ENCODE results near the gene RDH5. TPM values are rescaled to one million over a fixed set of nuclear protein-coding genes. Genes with fewer than 3 reads are reported as not detected.

Gene RDH5, protein sequence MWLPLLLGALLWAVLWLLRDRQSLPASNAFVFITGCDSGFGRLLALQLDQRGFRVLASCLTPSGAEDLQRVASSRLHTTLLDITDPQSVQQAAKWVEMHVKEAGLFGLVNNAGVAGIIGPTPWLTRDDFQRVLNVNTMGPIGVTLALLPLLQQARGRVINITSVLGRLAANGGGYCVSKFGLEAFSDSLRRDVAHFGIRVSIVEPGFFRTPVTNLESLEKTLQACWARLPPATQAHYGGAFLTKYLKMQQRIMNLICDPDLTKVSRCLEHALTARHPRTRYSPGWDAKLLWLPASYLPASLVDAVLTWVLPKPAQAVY
- 37.8 and 53.0 TPM in 2 replicates for total RNA-seq

DNA sequence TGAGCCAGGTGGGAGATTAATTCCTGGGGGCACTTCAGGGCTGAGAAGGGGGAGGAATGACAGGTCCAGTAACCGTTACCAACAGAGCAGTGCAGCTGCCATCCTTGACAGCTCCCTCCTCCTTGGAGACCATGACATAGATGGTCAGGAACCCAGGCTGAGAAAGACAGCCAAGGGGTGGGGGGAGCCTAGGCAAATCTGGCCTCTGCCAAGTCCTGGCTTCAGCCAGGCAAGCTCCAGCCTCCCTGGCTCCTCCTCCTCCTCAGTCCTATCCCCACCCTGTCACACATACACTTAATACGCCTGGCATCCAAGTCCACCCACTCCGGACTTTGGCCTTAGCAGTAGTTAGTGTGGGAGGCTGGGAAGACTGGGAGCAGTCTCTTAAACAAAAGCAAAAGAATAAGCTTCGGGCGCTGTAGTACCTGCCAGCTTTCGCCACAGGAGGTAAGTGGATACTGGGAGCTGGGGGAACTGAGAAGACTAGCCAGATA lies at the start of gene RDH5:
Gene RDH5 (plus strand): TSS at position 323 of the 494 bp plus-strand sequence. CDS start 792 bp downstream, outside the sequence.

DNA sequence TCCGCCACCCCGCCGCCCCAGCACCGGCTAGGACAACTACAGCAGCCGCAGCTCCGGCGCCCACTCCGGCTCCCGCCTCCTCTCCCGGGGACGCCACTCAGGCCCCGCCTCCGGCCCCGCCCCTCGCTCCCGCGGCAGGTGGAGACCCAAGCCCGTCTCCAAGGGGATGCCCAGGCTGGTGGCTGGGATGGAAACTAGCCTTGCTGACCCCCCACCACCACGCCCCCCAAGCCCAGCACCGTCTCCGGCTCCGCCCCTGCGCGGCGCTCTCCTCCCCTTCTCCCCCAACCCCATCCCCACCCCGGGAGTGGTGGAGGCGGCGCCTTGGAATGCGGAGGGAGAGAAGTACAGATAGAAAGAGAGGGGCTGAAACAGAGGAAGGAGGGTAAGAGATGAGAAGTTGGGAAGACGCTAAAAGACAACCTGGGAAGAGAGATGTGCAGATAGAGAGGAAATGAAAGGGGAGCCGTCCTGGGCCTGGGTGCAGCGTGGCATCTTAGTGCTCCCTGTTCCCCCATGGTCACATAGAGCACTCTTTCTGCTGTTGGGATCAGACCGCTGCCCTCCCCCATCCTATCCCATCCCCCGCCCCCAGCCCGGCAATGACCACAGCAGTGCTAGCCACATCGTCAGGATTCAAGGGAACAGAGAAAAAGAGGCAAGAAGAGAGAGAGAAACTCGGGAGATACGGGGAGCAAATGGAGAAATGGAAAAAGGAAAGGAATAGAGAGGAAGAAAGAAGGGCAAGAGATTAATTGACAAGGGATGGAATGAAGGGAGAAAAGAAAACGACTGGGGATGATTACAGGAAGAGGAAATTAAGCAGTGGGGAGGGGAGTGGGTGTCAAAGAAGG lies 12.1 kb upstream of the RDH5 start, which contains the start of gene ITGA7:
Gene ITGA7 (minus strand): TSS at position 64 of the 854 bp plus-strand sequence. CDS start 222 bp downstream, outside the sequence.

GRCh38 chr12:55715833-55716581 lies 4.2 kb upstream of the RDH5 start, which contains the start of gene BLOC1S1:
TSS of gene BLOC1S1 (plus strand) at chr12:55716046. CDS start at chr12:55716052, 6 bp downstream.

DNA sequence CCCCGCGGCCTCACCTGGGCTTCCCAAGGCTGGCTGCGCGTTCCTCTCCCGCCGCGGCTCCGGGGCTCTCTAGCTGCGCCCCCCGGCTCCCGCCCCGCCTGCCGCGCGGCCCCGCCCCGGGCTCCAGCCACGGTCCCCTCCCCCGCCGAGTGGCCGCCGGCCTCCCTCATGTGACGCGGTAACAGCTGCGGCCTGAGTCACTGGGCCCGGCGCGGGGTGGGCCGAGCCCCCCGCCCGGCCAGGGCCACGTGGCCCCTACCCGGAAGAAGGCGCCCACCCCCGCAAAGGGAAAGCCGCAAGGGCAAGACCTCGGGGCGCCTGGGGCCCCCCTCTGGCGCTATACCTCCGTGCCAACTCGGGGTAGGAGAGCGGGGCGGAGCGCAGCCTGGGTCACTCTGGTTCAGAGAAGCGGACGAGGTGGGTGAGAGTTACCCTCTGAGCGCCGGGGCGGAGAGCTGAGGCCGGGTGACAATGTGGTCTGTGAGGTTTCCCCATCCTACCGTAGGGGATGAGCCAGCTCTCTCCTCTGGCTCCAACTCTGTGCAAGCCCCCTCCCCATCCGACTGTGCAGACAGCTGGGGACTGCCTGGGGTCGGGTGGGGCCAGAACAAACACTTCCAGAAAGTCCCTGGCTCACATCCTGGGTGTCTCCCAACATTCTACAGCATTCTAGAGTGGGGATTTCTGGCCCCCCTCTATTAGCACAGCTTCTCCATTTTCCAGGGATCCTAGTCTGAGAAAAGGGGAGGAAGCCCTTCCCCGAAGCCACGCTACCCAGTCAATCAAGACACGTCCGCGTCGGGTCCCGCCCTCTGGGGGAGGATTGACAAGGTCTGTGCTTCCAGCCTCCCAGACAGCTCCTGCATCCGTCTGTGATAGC lies 9.0 kb downstream of the RDH5 start, which contains the start of gene CD63:
Gene CD63 (minus strand): TSS at position 71 of the 880 bp plus-strand sequence. CDS start 668 bp downstream, outside the sequence.

GRCh38 chr12:55742719-55743405 lies 22.7 kb downstream of the RDH5 start, which contains the start of gene GDF11:
TSS of gene GDF11 (plus strand) at chr12:55743122. CDS start at chr12:55743317, 195 bp downstream.

Other genes with a start within 250 kb of the RDH5 start
- not detected in 2 replicates for gene OR6C68, start 228.0 kb upstream of the RDH5 start, total RNA-seq
- gene OR6C4, start 170.8 kb upstream of the RDH5 start, total RNA-seq, result not detected in 2 replicates
- not detected in 2 replicates for gene OR2AP1, start 147.9 kb upstream of the RDH5 start, total RNA-seq
- gene OR10P1, start 83.5 kb upstream of the RDH5 start, total RNA-seq, result not detected in 2 replicates
- gene ITGA7, start 12.5 kb upstream of the RDH5 start, total RNA-seq, result 47.5 and 99.8 TPM in 2 replicates
- 48.2 and 76.1 TPM in 2 replicates for gene BLOC1S1, start 4.3 kb upstream of the RDH5 start, total RNA-seq
- gene CD63, start 8.6 kb downstream of the RDH5 start, total RNA-seq, result 2,526 and 3,459 TPM in 2 replicates
- 2.8 and 7.7 TPM in 2 replicates for gene GDF11, start 22.7 kb downstream of the RDH5 start, total RNA-seq
- gene SARNP, start 97.3 kb downstream of the RDH5 start, total RNA-seq, result 74.1 and 103 TPM in 2 replicates
- 17.5 and 27.0 TPM in 2 replicates for gene ORMDL2, start 97.6 kb downstream of the RDH5 start, total RNA-seq
- gene DNAJC14, start 109.2 kb downstream of the RDH5 start, total RNA-seq, result 73.0 and 77.3 TPM in 2 replicates
- gene MMP19, start 122.5 kb downstream of the RDH5 start, total RNA-seq, result 2.5 and 7.3 TPM in 2 replicates
- gene PYM1, start 207.5 kb downstream of the RDH5 start, total RNA-seq, result 31.0 and 36.0 TPM in 2 replicates
- 29.3 and 34.7 TPM in 2 replicates for gene DGKA, start 210.8 kb downstream of the RDH5 start, total RNA-seq
- gene PMEL, start 245.6 kb downstream of the RDH5 start, total RNA-seq, result 1.1 and 1.7 TPM in 2 replicates
- gene CDK2, start 246.4 kb downstream of the RDH5 start, total RNA-seq, result 16.1 and 55.8 TPM in 2 replicates